H9 (cell line): ENCODE results near the gene ACP1. TPM values are rescaled to one million over a fixed set of nuclear protein-coding genes. Genes with fewer than 3 reads are reported as not detected.

ENCODE experiments used
- DNase-seq: peaks from one replicate; pipeline ENCODE4 v3.0.0-alpha.2; 2017
- H2AFZ ChIP-seq: one replicate; pipeline ENCODE4 v1.6.1; 2013; ENCODE audit warnings: mild to moderate bottlenecking, low read length, control low read depth, moderate library complexity
- H2AK5ac ChIP-seq: 2 replicates; pipeline ENCODE4 v1.6.1; 2013; ENCODE audit warnings: low read length, control low read depth, mixed read lengths; ENCODE audit not compliant: insufficient read length
- H2BK120ac ChIP-seq: one replicate; pipeline ENCODE4 v1.6.1; 2013; ENCODE audit warnings: low read depth, mild to moderate bottlenecking, low read length, control low read depth, inconsistent platforms; ENCODE audit not compliant: poor library complexity, severe bottlenecking
- H2BK12ac ChIP-seq: 2 replicates; pipeline ENCODE4 v1.6.1; 2013; ENCODE audit warnings: low read length, control low read depth, mixed read lengths, low read depth; ENCODE audit not compliant: insufficient read length
- H2BK15ac ChIP-seq: 2 replicates; pipeline ENCODE4 v1.6.1; 2013; ENCODE audit warnings: low read depth, low read length, control low read depth
- H2BK20ac ChIP-seq: one replicate; pipeline ENCODE4 v1.6.1; 2013; ENCODE audit warnings: low read depth, mild to moderate bottlenecking, low read length, control low read depth, inconsistent platforms; ENCODE audit not compliant: poor library complexity, severe bottlenecking
- H2BK5ac ChIP-seq: 2 replicates; pipeline ENCODE4 v1.6.1; 2013; ENCODE audit warnings: low read length, control low read depth, mixed read lengths; ENCODE audit not compliant: insufficient read length
- H3K14ac ChIP-seq: 2 replicates; pipeline ENCODE4 v1.6.1; 2013; ENCODE audit warnings: low read length, control low read depth; ENCODE audit not compliant: insufficient read depth
- H3K18ac ChIP-seq: 2 replicates; pipeline ENCODE4 v1.6.1; 2013; ENCODE audit warnings: low read depth, mild to moderate bottlenecking, mixed read lengths, low read length, control low read depth; ENCODE audit not compliant: insufficient read length
- H3K23ac ChIP-seq: 2 replicates; pipeline ENCODE4 v1.6.1; 2013; ENCODE audit warnings: low read length, control low read depth, mixed read lengths, low read depth; ENCODE audit not compliant: insufficient read length
- H3K23me2 ChIP-seq: 2 replicates; pipeline ENCODE4 v1.6.1; 2013; ENCODE audit warnings: low read depth, mild to moderate bottlenecking, mixed read lengths, low read length, control low read depth; ENCODE audit not compliant: insufficient read length, poor library complexity, severe bottlenecking
- H3K27ac ChIP-seq: 2 replicates; pipeline ENCODE4 v1.5.1; 2013; ENCODE audit warnings: low read length, control low read depth, mixed read lengths, low read depth; ENCODE audit not compliant: insufficient read length
- H3K27me3 ChIP-seq: 2 replicates; pipeline ENCODE4 v1.6.1; 2013; ENCODE audit warnings: low read length, control low read depth, inconsistent platforms; ENCODE audit not compliant: insufficient read depth
- H3K4ac ChIP-seq: 2 replicates; pipeline ENCODE4 v1.6.1; 2013; ENCODE audit warnings: low read depth, mild to moderate bottlenecking, control low read depth, inconsistent platforms, low read length, moderate library complexity
- H3K4me1 ChIP-seq: 2 replicates; pipeline ENCODE4 v1.6.1; 2013; ENCODE audit warnings: low read length, control low read depth, inconsistent platforms; ENCODE audit not compliant: insufficient read depth
- H3K4me2 ChIP-seq: 2 replicates; pipeline ENCODE4 v1.6.1; 2013; ENCODE audit warnings: low read length, control low read depth, mixed read lengths; ENCODE audit not compliant: insufficient read length, insufficient read depth
- H3K56ac ChIP-seq: 2 replicates; pipeline ENCODE4 v1.6.1; 2013; ENCODE audit warnings: low read depth, mild to moderate bottlenecking, mixed read lengths, low read length, control low read depth; ENCODE audit not compliant: insufficient read length
- H3K79me1 ChIP-seq: 2 replicates; pipeline ENCODE4 v1.6.1; 2013; ENCODE audit warnings: low read depth, mild to moderate bottlenecking, moderate library complexity, low read length, control low read depth, inconsistent platforms; ENCODE audit not compliant: insufficient read depth, poor library complexity, severe bottlenecking
- H3K79me2 ChIP-seq: 2 replicates; pipeline ENCODE4 v1.6.1; 2013; ENCODE audit warnings: low read length, control low read depth, inconsistent platforms; ENCODE audit not compliant: insufficient read depth
- H3K9ac ChIP-seq: 2 replicates; pipeline ENCODE4 v1.6.1; 2013; ENCODE audit warnings: low read length, control low read depth, mixed read lengths; ENCODE audit not compliant: insufficient read length; ENCODE audit errors: extremely low read depth
- H3K9me3 ChIP-seq: one replicate; pipeline ENCODE4 v1.6.1; 2013; ENCODE audit warnings: low read depth, low read length, inconsistent platforms; ENCODE audit not compliant: control insufficient read depth
- H3T11ph ChIP-seq: one replicate; pipeline ENCODE4 v1.6.1; 2013; ENCODE audit warnings: mild to moderate bottlenecking, low read length, control low read depth, inconsistent platforms
- H4K20me1 ChIP-seq: one replicate; pipeline ENCODE4 v1.6.1; 2013; ENCODE audit not compliant: control insufficient read depth, insufficient read length, insufficient read depth
- H4K5ac ChIP-seq: 2 replicates; pipeline ENCODE4 v1.6.1; 2013; ENCODE audit warnings: low read depth, mild to moderate bottlenecking, mixed read lengths, low read length, control low read depth; ENCODE audit not compliant: insufficient read length
- H4K8ac ChIP-seq: replicated peaks from 2 replicates; pipeline ENCODE4 v1.6.1; 2013; ENCODE audit warnings: low read length, control low read depth, mixed read lengths, low read depth; ENCODE audit not compliant: insufficient read length
- H4K91ac ChIP-seq: 2 replicates; pipeline ENCODE4 v1.6.1; 2013; ENCODE audit warnings: low read depth, mild to moderate bottlenecking, moderate library complexity, mixed read lengths, low read length, control low read depth; ENCODE audit not compliant: insufficient read length
- H3K27ac Mint-ChIP-seq, 3 experiments: 2 replicates in 2 of 3; 3 replicates in 1 of 3; pipeline ENCODE4 v1.8.0; 2020 to 2021; ENCODE audit warnings: mixed read lengths in 3 of 3, mild to moderate bottlenecking in 1 of 3, moderate library complexity in 1 of 3
- H3K27me3 Mint-ChIP-seq: 2 replicates; pipeline ENCODE4 v1.8.0; 2021; ENCODE audit warnings: low read depth, mild to moderate bottlenecking, moderate library complexity, mixed read lengths
- H3K36me3 Mint-ChIP-seq, 3 experiments: 2 replicates in 2 of 3; 3 replicates in 1 of 3; pipeline ENCODE4 v1.8.0; 2020 to 2021; ENCODE audit warnings: low read depth in 3 of 3, mixed read lengths in 3 of 3; ENCODE audit not compliant: insufficient read depth in 1 of 3
- H3K4me1 Mint-ChIP-seq, 2 experiments: 2 replicates each; pipeline ENCODE4 v1.8.0; 2020; ENCODE audit warnings: mixed read lengths in 2 of 2
- H3K4me3 Mint-ChIP-seq, 2 experiments: 2 replicates in 1 of 2; 3 replicates in 1 of 2; pipeline ENCODE4 v1.8.0; 2020 to 2021; ENCODE audit warnings: mild to moderate bottlenecking in 2 of 2, mixed read lengths in 2 of 2, moderate library complexity in 1 of 2
- H3K9me3 Mint-ChIP-seq, 2 experiments: 2 replicates in 1 of 2; 3 replicates in 1 of 2; pipeline ENCODE4 v1.8.0; 2020; ENCODE audit warnings: mild to moderate bottlenecking in 2 of 2, mixed read lengths in 2 of 2, moderate library complexity in 1 of 2
- WGBS: extraction: QIAGEN DNeasy Blood & Tissue Kit; methylation state at CpG from one replicate; pipeline ENCODE4 v1.1.7; 2013; ENCODE audit warnings: missing lambda C conversion rate, low lambda C conversion rate, mixed read lengths; ENCODE audit not compliant: insufficient read length; ENCODE audit errors: extremely low coverage; 5-methylcytosine and 5-hydroxymethylcytosine counted together
- total RNA-seq: library from RNA; stranded (reverse); gene quantifications from 2 replicates; pipeline ENCODE4 v1.2.1, GENCODE V29; 2021
- TF ChIP-seq, protein P1 (sequence below): fragments of 200-600 bp; sonication (generic); conservative IDR thresholded peaks from 3 replicates; pipeline ENCODE4 v1.8.0; 2021; ENCODE audit warnings: antibody characterized with exemption, mild to moderate bottlenecking

The ACP1 gene
- total RNA-seq, 1 experiment from 2014 or later: 143 TPM

DNA sequence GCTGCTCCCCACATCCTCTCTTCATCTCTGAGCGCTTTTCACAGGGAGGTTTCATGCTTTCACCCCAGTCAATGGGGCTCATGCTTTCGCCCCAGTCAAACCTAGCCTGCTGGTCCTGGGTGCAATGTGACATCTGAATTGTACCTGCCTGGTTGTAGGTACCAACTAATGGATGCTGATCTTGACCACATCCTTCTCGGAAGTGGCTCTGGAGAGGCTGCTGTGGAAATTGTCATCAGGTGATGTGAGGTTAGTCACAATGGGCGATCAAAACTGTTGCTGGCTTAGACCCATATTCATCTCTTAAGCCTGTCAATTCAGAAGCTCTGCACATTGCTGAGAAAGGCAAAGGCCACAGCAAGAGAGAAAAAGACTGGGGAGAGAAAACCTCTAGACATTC lies 55.8 kb downstream of the ACP1 start:
- no peaks in the 10 kb centered on the region for H3K79me1 ChIP-seq
- H3K9me3 Mint-ChIP-seq: peaks cover 7% of the 10 kb centered on the region in 2 experiments; a peak in 3 of 5 replicates
- H3K27me3 ChIP-seq: no peaks in the 10 kb centered on the region
- H3K27ac ChIP-seq: no peak overlapping the region
- H4K8ac ChIP-seq: no peak overlapping the region
- H2BK120ac ChIP-seq: no peak overlapping the region
- H3K4me1 Mint-ChIP-seq: peaks cover 10 to 11% of the 10 kb centered on the region in 2 experiments
- H3K23ac ChIP-seq: no peak overlapping the region
- no peak overlapping the region for H3K4me3 Mint-ChIP-seq
- no peak overlapping the region for H4K5ac ChIP-seq
- H3T11ph ChIP-seq: no peak overlapping the region
- H2BK5ac ChIP-seq: no peak overlapping the region
- TF ChIP-seq, protein P1, sequence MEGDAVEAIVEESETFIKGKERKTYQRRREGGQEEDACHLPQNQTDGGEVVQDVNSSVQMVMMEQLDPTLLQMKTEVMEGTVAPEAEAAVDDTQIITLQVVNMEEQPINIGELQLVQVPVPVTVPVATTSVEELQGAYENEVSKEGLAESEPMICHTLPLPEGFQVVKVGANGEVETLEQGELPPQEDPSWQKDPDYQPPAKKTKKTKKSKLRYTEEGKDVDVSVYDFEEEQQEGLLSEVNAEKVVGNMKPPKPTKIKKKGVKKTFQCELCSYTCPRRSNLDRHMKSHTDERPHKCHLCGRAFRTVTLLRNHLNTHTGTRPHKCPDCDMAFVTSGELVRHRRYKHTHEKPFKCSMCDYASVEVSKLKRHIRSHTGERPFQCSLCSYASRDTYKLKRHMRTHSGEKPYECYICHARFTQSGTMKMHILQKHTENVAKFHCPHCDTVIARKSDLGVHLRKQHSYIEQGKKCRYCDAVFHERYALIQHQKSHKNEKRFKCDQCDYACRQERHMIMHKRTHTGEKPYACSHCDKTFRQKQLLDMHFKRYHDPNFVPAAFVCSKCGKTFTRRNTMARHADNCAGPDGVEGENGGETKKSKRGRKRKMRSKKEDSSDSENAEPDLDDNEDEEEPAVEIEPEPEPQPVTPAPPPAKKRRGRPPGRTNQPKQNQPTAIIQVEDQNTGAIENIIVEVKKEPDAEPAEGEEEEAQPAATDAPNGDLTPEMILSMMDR: no peak
- no CpG with 5 or more reads among the region's 4 CpGs for WGBS
- no peak overlapping the region for H3K56ac ChIP-seq
- H2BK15ac ChIP-seq: no peak overlapping the region
- H3K27me3 Mint-ChIP-seq: peaks cover 2% of the 10 kb centered on the region; the same call in 1 of the 2 replicates
- no peak overlapping the region for H4K91ac ChIP-seq
- no peaks in the 10 kb centered on the region for H4K20me1 ChIP-seq
- no peak overlapping the region for H2AFZ ChIP-seq
- H2AK5ac ChIP-seq: no peak overlapping the region
- no peak overlapping the region for H3K4ac ChIP-seq
- H3K9ac ChIP-seq: no peak overlapping the region
- no peak overlapping the region for H3K14ac ChIP-seq
- H3K23me2 ChIP-seq: no peaks in the 10 kb centered on the region
- no peaks in the 10 kb centered on the region for H3K9me3 ChIP-seq
- H2BK12ac ChIP-seq: no peak overlapping the region
- H3K79me2 ChIP-seq: no peaks in the 10 kb centered on the region
- H3K4me2 ChIP-seq: no peak overlapping the region
- H3K27ac Mint-ChIP-seq: no peak overlapping the region
- H2BK20ac ChIP-seq: no peak overlapping the region
- no peak overlapping the region for H3K18ac ChIP-seq
- no peaks in the 10 kb centered on the region for H3K4me1 ChIP-seq
- DNase-seq: no peak
- peaks cover 0 to 8% (median 6%) of the 10 kb centered on the region in 3 experiments; a peak in 5 of 7 replicates for H3K36me3 Mint-ChIP-seq
